Glutamatergic neuron (in vitro differentiated cells): ENCODE results near the gene ZNF672. TPM values are rescaled to one million over a fixed set of nuclear protein-coding genes. Genes with fewer than 3 reads are reported as not detected.

Experiments
- DNase-seq: peaks from one replicate; pipeline ENCODE4 v3.0.0; 2022
- H3K27ac Mint-ChIP-seq: one replicate; pipeline ENCODE4 v1.8.0; 2020; ENCODE audit warnings: mild to moderate bottlenecking, mixed read lengths, inconsistent platforms; ENCODE audit not compliant: unreplicated experiment
- H3K27me3 Mint-ChIP-seq: one replicate; pipeline ENCODE4 v1.8.0; 2020; ENCODE audit warnings: mild to moderate bottlenecking, moderate library complexity, mixed read lengths, inconsistent platforms; ENCODE audit not compliant: unreplicated experiment
- H3K36me3 Mint-ChIP-seq: one replicate; pipeline ENCODE4 v1.8.0; 2020; ENCODE audit warnings: mild to moderate bottlenecking, mixed read lengths, inconsistent platforms; ENCODE audit not compliant: unreplicated experiment
- H3K4me1 Mint-ChIP-seq: one replicate; pipeline ENCODE4 v1.8.0; 2020; ENCODE audit warnings: mild to moderate bottlenecking, low read depth, mixed read lengths, inconsistent platforms; ENCODE audit not compliant: unreplicated experiment
- H3K4me3 Mint-ChIP-seq: one replicate; pipeline ENCODE4 v1.8.0; 2020; ENCODE audit warnings: mild to moderate bottlenecking, mixed read lengths, inconsistent platforms; ENCODE audit not compliant: unreplicated experiment
- H3K9me3 Mint-ChIP-seq: one replicate; pipeline ENCODE4 v1.8.0; 2020; ENCODE audit warnings: mild to moderate bottlenecking, moderate library complexity, mixed read lengths, inconsistent platforms; ENCODE audit not compliant: unreplicated experiment
- CTCF ChIP-seq: fragments of 200-600 bp; sonication (generic); IDR thresholded peaks from one replicate; pipeline ENCODE4 v1.5.0; 2021; ENCODE audit not compliant: partially characterized antibody, unreplicated experiment
- total RNA-seq: library from RNA; stranded (reverse); fragmentation: NEBNext Ultra II Directional; extraction: Animal tissue kit (Norgen Biotek cat#: 25700); gene quantifications from one replicate; pipeline ENCODE4 v1.2.1, GENCODE V29; 2021; ENCODE audit not compliant: unreplicated experiment

The ZNF672 gene
- total RNA-seq, 1 donor from 2014 or later = 30.5 TPM

- H3K36me3 Mint-ChIP-seq = peaks cover 5% of the 10 kb centered on the region
- no peak overlapping the region for H3K4me3 Mint-ChIP-seq
- H3K4me1 Mint-ChIP-seq = peaks cover 3% of the 10 kb centered on the region
- H3K27me3 Mint-ChIP-seq = peaks cover 10% of the 10 kb centered on the region
- H3K27ac Mint-ChIP-seq = no peak overlapping the region
- peak; percentile 47 for DNase-seq
- TF ChIP-seq CTCF = no peak
- no peaks in the 10 kb centered on the region for H3K9me3 Mint-ChIP-seq
These were observed 9.3 kb downstream of the ZNF672 start for GRCh38 chr1:248847181-248847955.

- no peaks in the 10 kb centered on the region for H3K9me3 Mint-ChIP-seq
- no peak overlapping the region for H3K27ac Mint-ChIP-seq
- no peak for DNase-seq
- peaks cover 5% of the 10 kb centered on the region for H3K36me3 Mint-ChIP-seq
- no peak for TF ChIP-seq CTCF
- H3K27me3 Mint-ChIP-seq = peaks cover 10% of the 10 kb centered on the region
- H3K4me3 Mint-ChIP-seq = no peak overlapping the region
- peaks cover under 1% of the 10 kb centered on the region for H3K4me1 Mint-ChIP-seq
These were observed 10.0 kb downstream of the ZNF672 start for GRCh38 chr1:248847956-248848561.

- Mint-ChIP-seq H3K4me3 (peak overlapping the region; percentile 37), H3K4me1 (no peaks in the 10 kb centered on the region), H3K36me3 (peaks cover 5% of the 10 kb centered on the region), H3K9me3 (no peaks in the 10 kb centered on the region), H3K27me3 (peaks cover 10% of the 10 kb centered on the region), H3K27ac (no peak overlapping the region)
- no peak for DNase-seq
- TF ChIP-seq CTCF = no peak
These were observed 10.6 kb downstream of the ZNF672 start for GRCh38 chr1:248848602-248849001.

- peak overlapping the region; percentile 37 for H3K4me3 Mint-ChIP-seq
- DNase-seq = no peak
- no peak for TF ChIP-seq CTCF
- H3K27me3 Mint-ChIP-seq = peaks cover 10% of the 10 kb centered on the region
- no peaks in the 10 kb centered on the region for H3K4me1 Mint-ChIP-seq
- no peak overlapping the region for H3K27ac Mint-ChIP-seq
- H3K9me3 Mint-ChIP-seq = peaks cover under 1% of the 10 kb centered on the region
- peaks cover 5% of the 10 kb centered on the region for H3K36me3 Mint-ChIP-seq
These were observed 11.1 kb downstream of the ZNF672 start for GRCh38 chr1:248849152-248849551.

GRCh38 chr1:248849637-248850036 lies 11.6 kb downstream of the ZNF672 start:
- peaks cover 2% of the 10 kb centered on the region for H3K9me3 Mint-ChIP-seq
- H3K4me1 Mint-ChIP-seq = no peaks in the 10 kb centered on the region
- H3K27ac Mint-ChIP-seq = no peak overlapping the region
- H3K36me3 Mint-ChIP-seq = peaks cover 10% of the 10 kb centered on the region
- TF ChIP-seq CTCF = no peak
- H3K27me3 Mint-ChIP-seq = peaks cover 10% of the 10 kb centered on the region
- no peak overlapping the region for H3K4me3 Mint-ChIP-seq
- DNase-seq = no peak
